Measurements from ENCODE around the gene CYB561.

DNA sequence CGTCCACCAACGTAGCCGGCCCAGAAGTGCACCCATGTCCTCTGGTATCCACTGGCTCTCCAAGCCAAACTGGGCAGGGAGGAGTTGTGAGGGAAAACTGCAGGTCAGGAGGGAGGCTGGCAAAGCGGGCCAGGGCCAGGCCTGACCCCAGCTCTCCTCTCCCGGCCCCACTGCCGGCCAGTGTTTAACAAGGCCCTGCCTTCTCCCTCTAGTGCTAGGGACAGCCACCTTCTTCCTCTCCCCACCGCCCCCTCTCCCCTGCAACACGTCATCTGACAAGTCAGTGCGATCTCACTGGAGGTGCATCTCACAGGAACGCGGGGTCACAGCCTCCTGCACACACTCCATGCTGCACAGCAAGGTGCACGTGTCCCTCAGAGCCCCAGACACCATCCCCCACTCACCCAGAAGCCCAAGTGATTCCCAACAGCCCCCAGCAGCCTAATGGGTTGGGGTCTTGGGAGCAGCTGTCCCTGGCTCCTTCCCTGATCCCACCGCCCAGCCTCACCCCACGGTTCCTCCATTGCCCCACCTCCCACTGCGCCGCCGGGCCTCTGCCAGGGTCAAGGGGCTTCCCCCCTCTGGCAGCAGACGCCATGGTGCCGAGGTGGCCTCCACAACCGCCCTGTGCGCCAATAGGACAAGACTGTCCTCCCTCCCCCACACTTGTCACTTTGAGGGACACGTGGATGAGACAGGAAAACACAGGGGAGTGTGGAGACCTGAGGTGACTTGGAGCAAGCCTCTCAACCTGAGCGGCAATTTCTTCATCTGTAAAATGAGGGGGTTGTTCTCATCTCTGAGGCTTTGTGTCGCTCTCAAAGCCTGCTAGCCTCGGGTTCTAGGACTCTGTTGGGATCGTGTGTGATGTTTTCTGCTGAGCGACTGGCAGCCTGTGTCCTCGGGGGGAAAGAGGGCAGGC is 29.6 kb upstream of the CYB561 start:
- TF ChIP-seq POLR2A (IDR thresholded peaks at IDR 0.05) = no peak
- TF ChIP-seq, protein P1, sequence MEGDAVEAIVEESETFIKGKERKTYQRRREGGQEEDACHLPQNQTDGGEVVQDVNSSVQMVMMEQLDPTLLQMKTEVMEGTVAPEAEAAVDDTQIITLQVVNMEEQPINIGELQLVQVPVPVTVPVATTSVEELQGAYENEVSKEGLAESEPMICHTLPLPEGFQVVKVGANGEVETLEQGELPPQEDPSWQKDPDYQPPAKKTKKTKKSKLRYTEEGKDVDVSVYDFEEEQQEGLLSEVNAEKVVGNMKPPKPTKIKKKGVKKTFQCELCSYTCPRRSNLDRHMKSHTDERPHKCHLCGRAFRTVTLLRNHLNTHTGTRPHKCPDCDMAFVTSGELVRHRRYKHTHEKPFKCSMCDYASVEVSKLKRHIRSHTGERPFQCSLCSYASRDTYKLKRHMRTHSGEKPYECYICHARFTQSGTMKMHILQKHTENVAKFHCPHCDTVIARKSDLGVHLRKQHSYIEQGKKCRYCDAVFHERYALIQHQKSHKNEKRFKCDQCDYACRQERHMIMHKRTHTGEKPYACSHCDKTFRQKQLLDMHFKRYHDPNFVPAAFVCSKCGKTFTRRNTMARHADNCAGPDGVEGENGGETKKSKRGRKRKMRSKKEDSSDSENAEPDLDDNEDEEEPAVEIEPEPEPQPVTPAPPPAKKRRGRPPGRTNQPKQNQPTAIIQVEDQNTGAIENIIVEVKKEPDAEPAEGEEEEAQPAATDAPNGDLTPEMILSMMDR (IDR thresholded peaks at IDR 0.05 in 4 of 5, conservative IDR thresholded peaks at IDR 0.05 in 1 of 5) = no peak
